HEK293 (cell line): Measurements from ENCODE around the gene GADD45GIP1.

Experiments used
- CTCF ChIA-PET: fragments of 350-600 bp; formaldehyde crosslinking; extraction: SDS; loops from one replicate; lab custom pipeline; 2021; ENCODE audit warnings: antibody characterized with exemption; lab: Yijun Ruan, JAX
- POLR2A ChIA-PET: fragments of 300-600 bp; formaldehyde crosslinking; extraction: SDS; loops from one replicate; lab custom pipeline; 2020; ENCODE audit warnings: antibody characterized with exemption, inconsistent platforms; lab: Yijun Ruan, JAX
- H3K27ac ChIP-seq: fragments of 200-500 bp; sonication (Bioruptor generic); 2 replicates; pipeline ENCODE4 v1.5.1; 2014; ENCODE audit warnings: low read depth, low read length, control low read depth, inconsistent platforms; ENCODE audit errors: extremely low read depth
- H3K36me3 ChIP-seq, 2 experiments: fragments of 200-500 bp in 1 of 2; sonication (Bioruptor generic) in 1 of 2; 1 replicate in 1 of 2; 2 replicates in 1 of 2; pipeline ENCODE4 v1.5.1; 2014 to 2017; ENCODE audit warnings: inconsistent platforms in 2 of 2, low read length in 2 of 2; ENCODE audit not compliant: control insufficient read depth in 2 of 2, insufficient read depth in 1 of 2
- H3K4me1 ChIP-seq: fragments of 200-500 bp; sonication (Bioruptor generic); 2 replicates; pipeline ENCODE4 v1.5.1; 2014; ENCODE audit warnings: mild to moderate bottlenecking, low read length, inconsistent platforms; ENCODE audit not compliant: control insufficient read depth, insufficient read depth
- H3K4me3 ChIP-seq: 2 replicates; pipeline ENCODE4 v1.5.1; 2011; ENCODE audit warnings: low read depth, mild to moderate bottlenecking, control low read depth, low read length, moderate library complexity
- H3K9me3 ChIP-seq: fragments of 200-500 bp; sonication (Bioruptor generic); 2 replicates; pipeline ENCODE4 v1.5.1; 2014; ENCODE audit warnings: low read depth, low read length, inconsistent platforms; ENCODE audit not compliant: control insufficient read depth, insufficient read depth
- BCL6B ChIP-seq: fragments of 450-650 bp; formaldehyde crosslinking; IDR thresholded peaks from 2 replicates; pipeline ENCODE4 v1.5.1; 2017; ENCODE audit warnings: missing biosample characterization, missing genetic modification characterization
- GLI2 ChIP-seq: fragments of 450-650 bp; formaldehyde crosslinking; IDR thresholded peaks from 2 replicates; pipeline ENCODE4; 2017; ENCODE audit warnings: missing biosample characterization, missing genetic modification characterization, low read depth, borderline replicate concordance
- KLF10 ChIP-seq: fragments of 450-650 bp; IDR thresholded peaks from 2 replicates; pipeline ENCODE4 v1.5.1; 2018; ENCODE audit warnings: missing biosample characterization, mild to moderate bottlenecking, missing genetic modification characterization
- SP2 ChIP-seq: fragments of 450-650 bp; formaldehyde crosslinking; IDR thresholded peaks from 2 replicates; pipeline ENCODE4 v1.5.1; 2016; ENCODE audit warnings: missing biosample characterization, missing genetic modification characterization
- YY1 ChIP-seq: fragments of 450-650 bp; formaldehyde crosslinking; IDR thresholded peaks from 2 replicates; pipeline ENCODE4 v1.5.1; 2018; ENCODE audit warnings: missing biosample characterization, missing genetic modification characterization
- ZBTB10 ChIP-seq: fragments of 450-650 bp; formaldehyde crosslinking; IDR thresholded peaks from 2 replicates; pipeline ENCODE4 v1.5.1; 2016; ENCODE audit warnings: missing biosample characterization, missing genetic modification characterization
- ZBTB17 ChIP-seq: fragments of 450-650 bp; formaldehyde crosslinking; IDR thresholded peaks from 2 replicates; pipeline ENCODE4 v1.5.1; 2016; ENCODE audit warnings: missing biosample characterization, missing genetic modification characterization
- ZNF148 ChIP-seq: fragments of 450-650 bp; formaldehyde crosslinking; IDR thresholded peaks from 2 replicates; pipeline ENCODE4 v1.5.0; 2017; ENCODE audit warnings: missing biosample characterization, missing genetic modification characterization, borderline replicate concordance
- ZNF16 ChIP-seq: fragments of 450-650 bp; formaldehyde crosslinking; IDR thresholded peaks from 2 replicates; pipeline ENCODE4 v1.5.1; 2016; ENCODE audit warnings: low read depth, missing biosample characterization, missing genetic modification characterization
- ZNF280D ChIP-seq: fragments of 450-650 bp; formaldehyde crosslinking; IDR thresholded peaks from 2 replicates; pipeline ENCODE4 v1.5.1; 2016; ENCODE audit warnings: missing biosample characterization, missing genetic modification characterization
- ZNF449 ChIP-seq: fragments of 450-650 bp; formaldehyde crosslinking; IDR thresholded peaks from 2 replicates; pipeline ENCODE4 v1.5.1; 2017; ENCODE audit warnings: missing biosample characterization, mild to moderate bottlenecking, missing genetic modification characterization, moderate library complexity
- ZNF626 ChIP-seq: fragments of 450-650 bp; sonication (Bioruptor Pico); formaldehyde crosslinking; IDR thresholded peaks from 2 replicates; pipeline ENCODE4 v1.5.1; 2018; ENCODE audit warnings: missing biosample characterization, missing genetic modification characterization, inconsistent platforms
- ZNF707 ChIP-seq: fragments of 450-650 bp; formaldehyde crosslinking; IDR thresholded peaks from 2 replicates; pipeline ENCODE4 v1.5.1; 2016; ENCODE audit warnings: missing biosample characterization, missing genetic modification characterization
- ZNF785 ChIP-seq: fragments of 450-650 bp; formaldehyde crosslinking; IDR thresholded peaks from 2 replicates; pipeline ENCODE4 v1.5.1; 2016; ENCODE audit warnings: missing biosample characterization, missing genetic modification characterization

GADD45GIP1 gene

GRCh38 chr19:13001502-13002165 lies 44.6 kb upstream of the GADD45GIP1 start:
- Histone ChIP-seq H3K4me3 (no peak overlapping the region), H3K27ac (no peak overlapping the region), H3K36me3 (peaks cover 0 to 6% of the 10 kb centered on the region in 2 experiments; a peak in 1 of 3 replicates), H3K4me1 (no peaks in the 10 kb centered on the region), H3K9me3 (no peaks in the 10 kb centered on the region)
- ChIA-PET POLR2A (no interaction called here), CTCF (interaction anchor here (1.3 to 8.5 kb wide), 2 partner anchors 30 to 59 kb away, joined by 3 to 56 read pairs; no protein-coding TSS in a partner anchor)
- TF ChIP-seq ZBTB10 (tag by site-specific recombination) (no peak), ZNF16 (tag by site-specific recombination) (no peak), SP2 (tag by site-specific recombination) (no peak), KLF10 (no peak), ZNF449 (tag by site-specific recombination) (no peak), GLI2 (tag by site-specific recombination) (no peak), YY1 (no peak), ZNF785 (tag by site-specific recombination) (no peak), BCL6B (no peak), ZNF280D (no peak), ZNF707 (no peak)

GRCh38 chr19:13001166-13001501 lies 44.1 kb upstream of the GADD45GIP1 start:
- H3K9me3 ChIP-seq, result no peaks in the 10 kb centered on the region
- ChIA-PET POLR2A (no interaction called here), CTCF (interaction anchor here (1.3 kb wide), 1 partner anchor 60 kb away, joined by 3 read pairs; no protein-coding TSS in a partner anchor)
- no peaks in the 10 kb centered on the region for H3K4me1 ChIP-seq
- no peak overlapping the region for H3K4me3 ChIP-seq
- H3K27ac ChIP-seq, result no peak overlapping the region
- H3K36me3 ChIP-seq, result peaks cover 0 to 6% of the 10 kb centered on the region in 2 experiments; a peak in 1 of 3 replicates
- TF ChIP-seq ZNF148 (tag by site-specific recombination), result no peak
- TF ChIP-seq ZNF626 (tag by site-specific recombination), result no peak
- 0 out of 2 replicates have a peak, but pooled peaks have one; percentile 25 for TF ChIP-seq ZBTB17
